SH-SY5Y (cell line): Measurements from ENCODE around the gene ZC3H18.

ENCODE experiments used
- GATA2 ChIP-seq: IDR thresholded peaks from 2 replicates; pipeline ENCODE4 v1.6.1; 2011; ENCODE audit warnings: mild to moderate bottlenecking, low read depth, low read length
- GATA3 ChIP-seq: IDR thresholded peaks from 2 replicates; pipeline ENCODE4 v1.6.1; 2011; ENCODE audit warnings: low read depth, mild to moderate bottlenecking, low read length, moderate library complexity

- TF ChIP-seq GATA3 (no peak), GATA2 (no peak)
These were observed 56.4 kb downstream of the ZC3H18 start for GRCh38 chr16:88626646-88627045.
